Mammary epithelial cell (primary cell): ENCODE measurements around the gene TNFRSF13B.

Experiments used
- CTCF ChIP-seq, 2 donors: IDR thresholded peaks in 1 of 2; conservative IDR thresholded peaks in 1 of 2; 2 replicates each; pipeline ENCODE4 v1.5.1; 2011 to 2012; ENCODE audit warnings: inconsistent platforms in 2 of 2, low read length in 2 of 2, mild to moderate bottlenecking in 2 of 2, control low read depth in 1 of 2, low read depth in 1 of 2; ENCODE audit not compliant: insufficient read depth in 1 of 2; ENCODE audit errors: extremely low read depth in 1 of 2
- EZH2 ChIP-seq: IDR thresholded peaks from 2 replicates; pipeline ENCODE4 v1.6.1; 2012; ENCODE audit warnings: low read length, inconsistent platforms, borderline replicate concordance

- TF ChIP-seq CTCF (conservative IDR thresholded peaks at IDR 0.05 in 1 of 2, IDR thresholded peaks at IDR 0.05 in 1 of 2; ENCODE audit: extremely low read depth in 1 of 2, insufficient read depth in 1 of 2, low read depth in 1 of 2, low read length in 2 of 2) (no peak), EZH2 (no peak)
These were observed 27.4 kb downstream of the TNFRSF13B start for GRCh38 chr17:16944334-16945135.
